T-helper 2 cell treated with Interferon-gamma antibody and Interleukin-4, amounts not matched to agents 5 μg/mL and 100 μg/mL, for 36 hours (primary cell): ENCODE measurements around the gene DTNA.

Experiments used
- DNase-seq: peaks from one replicate; pipeline ENCODE4 v3.0.0; 2021; ENCODE audit warnings: low spot score
- H3K27ac Mint-ChIP-seq: one replicate; pipeline ENCODE4 v1.8.0; 2021; ENCODE audit warnings: mild to moderate bottlenecking, mixed read lengths
- H3K27me3 Mint-ChIP-seq: one replicate; pipeline ENCODE4 v1.8.0; 2021; ENCODE audit warnings: low read depth, mixed read lengths
- H3K36me3 Mint-ChIP-seq: one replicate; pipeline ENCODE4 v1.8.0; 2021; ENCODE audit warnings: low read depth, mixed read lengths
- H3K4me1 Mint-ChIP-seq: one replicate; pipeline ENCODE4 v1.8.0; 2021; ENCODE audit warnings: low read depth, mixed read lengths
- H3K4me3 Mint-ChIP-seq: one replicate; pipeline ENCODE4 v1.8.0; 2022; ENCODE audit warnings: mild to moderate bottlenecking, moderate library complexity, mixed read lengths
- H3K9me3 Mint-ChIP-seq: one replicate; pipeline ENCODE4 v1.8.0; 2021; ENCODE audit warnings: mixed read lengths

Gene DTNA

DNA sequence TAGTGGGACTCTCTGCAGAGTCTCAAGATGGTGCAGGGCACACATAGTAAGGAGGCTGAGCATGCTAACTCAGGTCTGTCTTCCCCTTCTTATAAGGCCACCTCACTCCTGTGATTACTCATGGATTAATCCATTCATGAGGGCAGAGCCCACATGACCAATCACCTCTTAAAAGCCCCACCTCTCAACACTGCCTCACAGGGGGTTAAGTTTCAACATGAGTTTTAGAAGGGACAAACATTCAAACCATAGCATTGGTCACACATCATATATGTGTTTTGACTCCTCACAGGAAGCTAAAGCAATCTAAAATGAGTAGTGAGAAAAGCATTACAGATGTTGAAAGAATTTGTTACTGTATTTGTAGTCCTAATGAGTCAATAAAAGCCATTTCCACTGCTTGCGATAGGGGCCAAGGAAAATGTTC is 57.5 kb downstream of the DTNA start:
- Mint-ChIP-seq H3K36me3 (no peaks in the 10 kb centered on the region), H3K4me3 (no peak overlapping the region), H3K9me3 (no peaks in the 10 kb centered on the region), H3K27ac (no peak overlapping the region), H3K4me1 (no peaks in the 10 kb centered on the region), H3K27me3 (peaks cover 2% of the 10 kb centered on the region)
- DNase-seq: no peak

DNA sequence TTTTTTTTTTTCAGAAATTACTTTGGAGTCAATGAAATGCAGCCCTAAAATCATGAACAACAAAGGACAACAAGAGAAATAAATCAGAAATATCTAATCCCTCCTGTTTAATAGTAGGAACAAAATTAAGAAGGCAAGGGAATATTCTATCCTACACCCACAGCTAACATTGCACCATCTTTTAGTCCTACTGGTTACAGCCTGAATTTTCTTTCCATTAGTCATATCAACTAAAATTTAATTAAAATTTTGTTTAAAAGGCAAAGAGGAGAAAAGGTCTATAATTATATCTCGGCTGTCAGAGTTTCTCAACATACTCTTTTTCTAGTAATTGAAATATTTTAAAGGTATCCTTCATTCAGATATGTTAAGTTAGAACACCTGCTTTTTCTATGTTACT is 61.9 kb downstream of the DTNA start:
- no peaks in the 10 kb centered on the region for H3K9me3 Mint-ChIP-seq
- no peaks in the 10 kb centered on the region for H3K4me1 Mint-ChIP-seq
- H3K4me3 Mint-ChIP-seq: no peak overlapping the region
- no peak overlapping the region for H3K27ac Mint-ChIP-seq
- no peak for DNase-seq
- peaks cover 2% of the 10 kb centered on the region for H3K27me3 Mint-ChIP-seq
- no peaks in the 10 kb centered on the region for H3K36me3 Mint-ChIP-seq

DNA sequence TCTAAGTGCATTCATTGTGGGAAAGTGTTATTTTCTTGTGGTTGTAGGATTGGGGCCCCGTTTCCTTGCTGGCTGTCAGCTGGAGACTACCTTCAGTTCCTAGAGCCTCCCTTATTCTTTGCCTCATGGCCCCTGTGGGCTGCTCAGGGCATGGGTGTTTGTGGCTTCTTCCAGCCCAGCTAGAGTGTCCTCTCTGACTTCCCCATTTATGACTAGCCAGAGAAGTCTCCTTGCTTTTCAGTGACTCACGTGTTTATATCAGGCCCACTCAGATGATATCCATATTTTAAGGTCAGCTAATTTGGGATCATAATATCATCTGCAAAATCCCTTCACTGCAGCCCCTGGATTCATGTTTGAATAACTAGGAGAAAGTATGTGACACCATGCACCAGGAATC is 62.8 kb downstream of the DTNA start:
- H3K27ac Mint-ChIP-seq: no peak overlapping the region
- H3K27me3 Mint-ChIP-seq: peaks cover 2% of the 10 kb centered on the region
- no peaks in the 10 kb centered on the region for H3K4me1 Mint-ChIP-seq
- H3K9me3 Mint-ChIP-seq: no peaks in the 10 kb centered on the region
- DNase-seq: no peak
- no peak overlapping the region for H3K4me3 Mint-ChIP-seq
- H3K36me3 Mint-ChIP-seq: no peaks in the 10 kb centered on the region

DNA sequence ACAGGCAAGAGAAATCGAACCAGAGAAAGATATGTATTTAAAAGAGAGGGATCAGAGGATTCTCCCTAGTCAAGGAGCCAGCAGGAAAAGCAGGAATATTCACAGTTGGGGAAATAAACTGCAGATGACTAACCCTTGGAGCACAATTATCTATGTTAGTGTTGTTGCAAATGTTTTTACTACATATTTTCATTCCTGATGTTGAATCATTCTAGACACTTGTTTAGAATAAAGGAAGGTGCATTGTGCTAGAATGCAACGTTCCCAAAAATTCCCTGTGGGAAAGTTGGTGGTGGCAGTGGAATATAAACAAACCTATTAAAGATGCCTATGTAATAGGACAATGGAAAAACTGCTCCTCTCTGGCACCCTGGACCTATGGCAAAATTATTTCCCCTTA is 63.3 kb downstream of the DTNA start:
- H3K27ac Mint-ChIP-seq: no peak overlapping the region
- peaks cover 2% of the 10 kb centered on the region for H3K27me3 Mint-ChIP-seq
- H3K36me3 Mint-ChIP-seq: no peaks in the 10 kb centered on the region

DNA sequence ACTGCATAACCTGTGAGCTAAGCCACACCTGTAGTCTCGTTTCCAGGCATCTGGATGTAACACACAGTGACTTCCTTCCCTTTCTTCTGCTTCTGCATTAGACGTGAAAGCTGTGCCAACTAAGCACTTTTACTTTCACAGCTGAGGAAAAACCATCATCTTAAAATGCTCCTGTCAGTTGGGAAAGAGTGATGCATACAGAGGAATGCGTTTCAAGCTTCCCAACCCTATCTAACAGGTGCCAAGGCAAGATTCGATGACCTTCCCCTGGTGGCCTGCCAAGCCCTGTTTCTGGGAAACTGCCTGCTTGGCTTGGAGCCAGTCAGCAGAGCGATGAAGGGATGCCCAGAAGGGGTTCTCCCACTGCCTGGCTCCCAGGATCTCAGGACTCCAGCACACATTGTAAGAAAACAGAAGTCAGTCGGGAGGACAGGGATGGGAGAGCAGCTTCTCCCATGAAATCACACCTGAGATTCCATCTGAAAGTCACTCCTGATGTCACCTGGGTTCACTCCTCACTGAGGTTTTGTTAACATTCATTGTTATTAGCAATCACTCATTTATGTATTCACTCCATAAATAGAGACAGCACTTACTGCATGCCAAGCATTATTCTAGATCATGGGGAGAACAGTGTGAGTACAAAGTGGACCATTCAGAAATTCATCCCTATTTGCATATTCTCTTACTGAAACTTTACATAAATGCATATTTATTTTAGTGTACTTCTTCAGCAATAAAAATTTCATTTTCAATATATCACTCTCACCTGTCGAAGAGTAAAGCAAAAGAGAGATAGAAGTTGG is 64.1 kb downstream of the DTNA start:
- DNase-seq: no peak
- no peak overlapping the region for H3K27ac Mint-ChIP-seq
- no peaks in the 10 kb centered on the region for H3K36me3 Mint-ChIP-seq
- no peak overlapping the region for H3K4me3 Mint-ChIP-seq
- no peaks in the 10 kb centered on the region for H3K4me1 Mint-ChIP-seq
- no peaks in the 10 kb centered on the region for H3K9me3 Mint-ChIP-seq
- H3K27me3 Mint-ChIP-seq: peaks cover 2% of the 10 kb centered on the region

More for the DNA sequence above, 63.3 kb downstream of the DTNA start:
- no peak for DNase-seq
- H3K4me1 Mint-ChIP-seq: no peaks in the 10 kb centered on the region
- H3K9me3 Mint-ChIP-seq: no peaks in the 10 kb centered on the region
- no peak overlapping the region for H3K4me3 Mint-ChIP-seq

DNA sequence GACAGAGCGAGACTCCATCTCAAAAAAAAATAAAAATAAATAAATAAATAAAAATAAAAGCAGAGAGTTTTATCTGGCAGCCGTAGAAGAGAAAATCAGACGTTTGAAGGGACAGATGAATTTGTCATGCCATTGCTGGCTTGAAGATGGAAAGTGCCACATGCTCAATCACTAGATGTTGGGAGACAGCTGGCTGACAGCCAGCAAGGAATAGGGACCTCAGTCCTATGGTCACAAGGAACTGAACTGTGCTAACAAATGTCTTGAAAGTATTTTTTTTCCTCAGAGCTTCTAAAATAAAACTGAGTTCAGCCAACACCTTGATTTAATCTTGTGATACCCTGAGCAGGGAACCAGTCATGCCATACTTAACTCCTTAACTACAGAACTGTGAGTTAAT is 65.4 kb downstream of the DTNA start:
- Mint-ChIP-seq H3K4me3 (no peak overlapping the region), H3K27ac (no peak overlapping the region), H3K9me3 (no peaks in the 10 kb centered on the region), H3K27me3 (no peaks in the 10 kb centered on the region), H3K4me1 (no peaks in the 10 kb centered on the region), H3K36me3 (no peaks in the 10 kb centered on the region)
- DNase-seq: no peak

DNA sequence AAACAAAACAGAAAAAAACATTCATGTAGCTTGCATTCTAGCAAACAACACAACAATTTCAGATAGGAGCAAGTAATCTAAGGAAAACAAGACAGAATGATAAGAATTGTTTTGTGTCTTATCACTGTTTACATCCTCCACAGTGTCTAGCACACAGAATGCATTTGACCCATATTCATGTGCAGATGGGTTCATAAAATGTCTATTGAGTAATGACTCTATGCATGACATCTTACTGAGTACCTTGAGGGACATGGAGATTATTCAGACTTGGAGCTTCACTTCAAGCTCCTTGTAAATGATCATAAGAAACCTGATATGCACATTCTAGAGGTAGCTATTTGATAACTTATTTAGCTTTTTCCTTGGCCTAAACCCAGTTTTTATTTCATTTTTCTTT is 69.0 kb downstream of the DTNA start:
- H3K27me3 Mint-ChIP-seq: no peaks in the 10 kb centered on the region
- peaks cover 3% of the 10 kb centered on the region for H3K4me1 Mint-ChIP-seq
- H3K27ac Mint-ChIP-seq: no peak overlapping the region
- no peak for DNase-seq
- H3K9me3 Mint-ChIP-seq: no peaks in the 10 kb centered on the region
- H3K4me3 Mint-ChIP-seq: no peak overlapping the region
- H3K36me3 Mint-ChIP-seq: no peaks in the 10 kb centered on the region

DNA sequence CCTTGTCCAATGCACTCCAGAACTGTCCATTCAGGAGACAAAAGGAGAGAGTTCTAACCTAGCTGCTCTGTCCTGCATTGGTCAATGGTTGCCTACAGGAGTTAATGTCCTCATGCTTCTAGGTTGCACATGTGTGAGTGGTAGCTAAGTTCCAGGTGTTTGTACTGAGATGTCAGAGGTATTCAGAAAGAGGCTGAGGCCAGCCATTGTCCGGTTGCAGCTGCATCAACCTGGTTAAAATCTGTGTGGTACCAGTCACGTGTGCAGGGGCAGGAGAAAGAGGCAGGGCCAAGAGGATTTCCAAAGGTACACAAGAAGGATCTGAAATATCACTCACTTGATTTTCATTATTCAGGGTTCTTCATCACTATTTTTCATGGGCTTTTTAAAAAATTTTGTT is 70.8 kb downstream of the DTNA start:
- peaks cover 3% of the 10 kb centered on the region for H3K4me1 Mint-ChIP-seq
- H3K36me3 Mint-ChIP-seq: no peaks in the 10 kb centered on the region
- DNase-seq: no peak
- H3K27me3 Mint-ChIP-seq: no peaks in the 10 kb centered on the region
- no peak overlapping the region for H3K4me3 Mint-ChIP-seq
- no peaks in the 10 kb centered on the region for H3K9me3 Mint-ChIP-seq
- no peak overlapping the region for H3K27ac Mint-ChIP-seq

DNA sequence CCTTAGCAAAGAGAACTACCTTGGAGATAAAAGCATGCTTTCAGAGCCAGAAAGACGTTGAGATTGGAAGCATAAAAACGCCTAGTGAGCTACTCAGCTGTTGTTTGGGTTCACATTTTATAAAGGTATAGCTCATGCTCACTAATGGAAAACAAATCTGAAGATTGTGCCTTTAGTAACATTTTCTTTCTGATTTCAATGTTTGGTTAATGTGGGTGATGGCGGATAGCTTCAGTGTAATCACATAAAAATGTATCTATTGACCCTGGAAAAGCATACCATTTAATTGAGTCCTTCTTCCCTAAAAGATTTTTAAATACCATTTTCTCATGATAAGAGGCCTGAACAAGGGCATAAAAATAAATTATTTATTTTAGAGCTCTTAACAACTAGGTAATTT is 73.4 kb downstream of the DTNA start:
- no peaks in the 10 kb centered on the region for H3K9me3 Mint-ChIP-seq
- peaks cover 3% of the 10 kb centered on the region for H3K4me1 Mint-ChIP-seq
- no peaks in the 10 kb centered on the region for H3K27me3 Mint-ChIP-seq
- no peak overlapping the region for H3K4me3 Mint-ChIP-seq
- H3K27ac Mint-ChIP-seq: no peak overlapping the region
- H3K36me3 Mint-ChIP-seq: no peaks in the 10 kb centered on the region
- no peak for DNase-seq

DNA sequence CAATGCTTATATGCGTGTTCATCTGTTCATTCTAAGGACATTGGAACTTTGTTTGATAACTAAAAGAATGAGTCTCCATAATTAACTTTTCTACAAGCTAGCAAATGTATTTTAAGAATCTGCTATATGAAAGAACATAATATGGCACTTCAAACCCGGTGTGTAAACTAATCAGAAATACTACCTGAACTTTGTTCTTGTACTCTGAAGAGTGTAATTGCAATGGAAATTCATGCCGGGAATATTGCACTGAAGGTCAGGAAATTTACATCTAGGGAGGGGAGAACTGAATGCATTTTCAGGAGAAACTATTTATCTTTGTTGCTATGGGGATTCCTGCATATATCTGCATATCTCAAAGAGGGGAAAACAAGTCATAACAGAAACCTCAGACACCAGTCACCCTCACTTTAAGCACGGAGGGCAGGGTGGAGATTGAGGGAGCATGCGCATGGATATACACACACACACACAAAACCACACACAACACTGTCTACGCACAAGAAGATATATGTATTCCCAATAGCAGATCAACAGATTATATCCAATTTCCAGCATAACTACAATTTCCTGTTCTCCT is 76.2 kb downstream of the DTNA start:
- Mint-ChIP-seq H3K36me3 (no peaks in the 10 kb centered on the region), H3K9me3 (no peaks in the 10 kb centered on the region), H3K27ac (no peak overlapping the region), H3K4me3 (no peak overlapping the region), H3K27me3 (peaks cover 2% of the 10 kb centered on the region), H3K4me1 (peaks cover 3% of the 10 kb centered on the region)
- no peak for DNase-seq

DNA sequence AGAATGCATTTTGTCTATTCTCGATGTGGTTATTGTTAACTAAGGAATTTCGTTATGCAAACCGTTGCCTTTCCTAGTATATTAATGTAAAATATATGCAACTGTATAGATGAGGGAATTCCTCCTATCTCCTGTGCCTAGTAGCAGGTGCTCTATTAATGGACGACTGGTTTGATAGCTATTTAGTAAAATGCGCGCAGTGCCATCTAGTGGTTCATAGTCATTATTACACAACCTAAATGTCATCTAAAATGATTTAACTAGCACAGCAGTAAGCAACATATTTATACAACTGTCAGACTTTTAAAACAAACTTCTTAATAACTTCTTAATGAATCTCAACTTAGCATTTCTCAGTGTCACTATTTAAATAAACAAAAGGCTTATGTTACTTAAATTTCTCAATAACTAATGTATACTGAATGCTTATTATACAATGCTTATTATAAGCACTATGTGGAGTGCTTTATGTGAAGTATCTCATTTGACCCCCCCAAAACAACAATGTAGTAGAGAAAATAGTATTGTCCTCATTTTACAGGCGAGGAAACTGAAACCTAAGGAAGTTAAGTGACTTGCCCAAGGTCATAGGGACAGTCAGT is 77.9 kb downstream of the DTNA start:
- DNase-seq: peak; percentile 7
- Mint-ChIP-seq H3K4me3 (no peak overlapping the region), H3K36me3 (no peaks in the 10 kb centered on the region), H3K27me3 (peaks cover 2% of the 10 kb centered on the region), H3K27ac (no peak overlapping the region), H3K4me1 (peaks cover 3% of the 10 kb centered on the region), H3K9me3 (no peaks in the 10 kb centered on the region)

DNA sequence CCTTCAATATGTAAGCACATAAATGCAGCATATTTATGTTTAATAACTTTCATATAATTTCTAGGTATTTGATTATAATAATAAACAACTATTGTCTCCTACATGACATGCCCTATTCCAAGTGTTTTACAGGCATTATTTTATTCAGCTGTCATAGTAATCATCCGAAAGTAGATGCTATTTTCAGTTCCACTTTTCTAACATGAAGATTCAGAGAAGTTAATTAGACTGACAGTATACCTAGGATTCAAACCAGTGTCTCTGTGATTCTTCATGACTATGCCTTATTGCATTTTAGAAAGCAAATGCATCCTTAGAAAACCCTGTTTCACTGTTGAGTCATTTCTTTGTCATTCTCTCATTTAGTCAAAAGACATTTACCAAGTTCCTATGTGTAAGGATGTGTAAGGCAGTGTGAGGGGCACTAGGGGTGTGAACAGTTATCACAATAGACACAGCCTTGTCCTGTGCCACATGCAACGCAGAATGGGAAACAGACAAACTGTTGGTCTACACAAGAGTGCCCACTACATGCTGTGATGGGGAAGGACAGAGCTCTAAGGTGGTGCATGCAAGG is 79.8 kb downstream of the DTNA start:
- Mint-ChIP-seq H3K27me3 (peaks cover 2% of the 10 kb centered on the region), H3K9me3 (no peaks in the 10 kb centered on the region), H3K4me3 (no peak overlapping the region), H3K27ac (no peak overlapping the region), H3K4me1 (no peaks in the 10 kb centered on the region), H3K36me3 (no peaks in the 10 kb centered on the region)
- no peak for DNase-seq

DNA sequence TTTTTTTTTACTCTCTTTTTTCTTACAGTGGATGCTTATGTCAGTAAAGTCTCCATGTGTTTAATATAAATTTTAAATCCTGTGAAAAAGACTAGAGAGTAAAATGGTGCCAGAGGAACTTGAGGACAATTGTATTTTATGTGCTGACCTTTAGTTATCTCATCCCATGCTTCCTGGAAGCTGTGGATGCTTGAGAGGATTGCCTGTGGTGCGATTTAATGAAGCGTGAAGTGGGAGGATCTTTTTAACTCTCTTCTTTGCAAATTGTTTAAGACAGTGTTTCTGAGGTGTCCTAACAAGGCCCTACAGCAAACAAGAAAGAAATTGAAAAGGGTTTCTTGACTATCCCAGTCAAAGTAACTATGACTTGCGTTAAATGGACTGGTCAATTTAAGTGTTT is 84.2 kb downstream of the DTNA start:
- H3K9me3 Mint-ChIP-seq: no peaks in the 10 kb centered on the region
- DNase-seq: no peak
- no peak overlapping the region for H3K4me3 Mint-ChIP-seq
- H3K27me3 Mint-ChIP-seq: peaks cover 5% of the 10 kb centered on the region
- H3K4me1 Mint-ChIP-seq: no peaks in the 10 kb centered on the region
- H3K27ac Mint-ChIP-seq: no peak overlapping the region
- no peaks in the 10 kb centered on the region for H3K36me3 Mint-ChIP-seq

DNA sequence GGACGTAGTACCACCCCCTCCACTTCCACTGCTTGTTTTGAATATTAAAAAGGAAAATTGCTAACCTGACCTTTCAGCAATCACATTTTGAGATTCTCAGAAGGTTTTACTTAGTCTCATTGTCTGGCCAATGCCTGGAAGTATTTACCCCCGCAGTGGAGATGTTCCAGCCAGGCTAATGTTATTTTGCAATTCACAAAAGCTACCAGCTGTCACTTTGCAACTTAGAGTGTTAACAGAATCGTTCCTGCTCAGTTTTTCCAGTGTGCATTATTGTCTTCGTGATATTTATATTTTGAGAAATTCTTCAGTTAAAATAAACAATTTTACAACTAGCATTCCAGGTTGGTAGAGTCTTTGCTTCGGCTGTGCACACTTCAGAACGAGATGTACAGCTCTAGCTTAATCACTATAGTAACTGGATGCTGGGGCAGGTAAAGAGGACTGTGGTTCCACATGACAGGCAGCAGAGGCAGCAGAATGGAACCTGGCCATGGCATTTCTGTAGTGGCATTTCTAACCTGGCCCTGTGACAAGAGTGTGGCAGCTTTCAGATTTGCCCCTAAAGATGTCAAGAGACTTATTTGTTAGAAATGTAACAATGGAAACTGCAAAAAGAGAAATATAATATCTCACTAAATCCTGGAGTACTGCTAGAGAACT is 85.1 kb downstream of the DTNA start:
- Mint-ChIP-seq H3K9me3 (no peaks in the 10 kb centered on the region), H3K4me3 (no peak overlapping the region), H3K36me3 (no peaks in the 10 kb centered on the region), H3K27ac (no peak overlapping the region), H3K27me3 (peaks cover 6% of the 10 kb centered on the region), H3K4me1 (no peaks in the 10 kb centered on the region)
- no peak for DNase-seq
